Spleen (tissue), 11 donors: ENCODE data around the gene RBM12. TPM values are rescaled to one million over a fixed set of nuclear protein-coding genes. Genes with fewer than 3 reads are reported as not detected.

ENCODE experiments used
- DNase-seq: peaks from one replicate; pipeline ENCODE4 v3.0.0-alpha.2; 2020
- H3K27ac ChIP-seq, 8 donors: fragments of 200-600 bp; sonication (generic) in 7 of 8; 1 replicate in 4 of 8; 2 replicates in 4 of 8; pipeline versions ENCODE4 v1.5.0 to v1.8.0; 2016 to 2021; ENCODE audit warnings: inconsistent platforms in 4 of 8, mild to moderate bottlenecking in 4 of 8, moderate library complexity in 1 of 8
- H3K27me3 ChIP-seq, 7 donors: fragments of 200-600 bp; sonication (generic) in 6 of 7; replicated peaks in 1 of 7; 1 replicate in 4 of 7; 2 replicates in 3 of 7; pipeline versions ENCODE4 v1.5.0 to v1.8.0; 2016 to 2021; ENCODE audit warnings: inconsistent platforms in 3 of 7, mild to moderate bottlenecking in 1 of 7
- H3K36me3 ChIP-seq, 6 donors: fragments of 200-600 bp; sonication (generic) in 5 of 6; 1 replicate in 4 of 6; 2 replicates in 2 of 6; pipeline versions ENCODE4 v1.5.0 to v1.8.0; 2016 to 2021; ENCODE audit warnings: inconsistent platforms in 2 of 6
- H3K4me1 ChIP-seq, 6 donors: fragments of 200-600 bp; sonication (generic) in 5 of 6; 1 replicate in 3 of 6; 2 replicates in 3 of 6; pipeline versions ENCODE4 v1.5.0 to v1.8.0; 2016 to 2021; ENCODE audit warnings: inconsistent platforms in 3 of 6
- H3K4me3 ChIP-seq, 8 donors: fragments of 200-600 bp; sonication (generic) in 7 of 8; 1 replicate in 4 of 8; 2 replicates in 4 of 8; pipeline versions ENCODE4 v1.5.0 to v1.8.0; 2016 to 2021; ENCODE audit warnings: inconsistent platforms in 4 of 8, mild to moderate bottlenecking in 4 of 8, moderate library complexity in 2 of 8
- H3K9me3 ChIP-seq, 8 donors: fragments of 200-600 bp; sonication (generic) in 7 of 8; 1 replicate in 4 of 8; 2 replicates in 4 of 8; pipeline versions ENCODE4 v1.5.0 to v1.8.0; 2016 to 2021; ENCODE audit warnings: inconsistent platforms in 4 of 8
- CTCF ChIP-seq, 11 experiments: fragments of 200-600 bp in 7 of 11; fragments of 450-650 bp in 4 of 11; sonication (generic) in 4 of 11; IDR thresholded peaks in 8 of 11; conservative IDR thresholded peaks in 3 of 11; 1 replicate in 7 of 11; 2 replicates in 4 of 11; pipeline versions ENCODE4 v1.4.0 to v1.8.0; 2016 to 2021; ENCODE audit warnings: antibody characterized with exemption in 11 of 11, inconsistent platforms in 4 of 11, mild to moderate bottlenecking in 1 of 11
- POLR2A ChIP-seq, 3 donors: fragments of 450-650 bp; IDR thresholded peaks; one replicate each; pipeline ENCODE4 v1.5.1; 2017; ENCODE audit warnings: antibody characterized with exemption in 3 of 3, mild to moderate bottlenecking in 1 of 3
- POLR2AphosphoS5 ChIP-seq, 3 donors: sonication (generic); formaldehyde crosslinking; IDR thresholded peaks; one replicate each; pipeline ENCODE4 v1.5.1; 2017; ENCODE audit warnings: antibody characterized with exemption in 3 of 3
- WGBS, 5 donors: extraction: QIAGEN DNeasy Blood & Tissue Kit in 3 of 5; methylation state at CpG; one replicate each; pipeline versions ENCODE4 v1.1.5 to v1.1.7; 2013 to 2018; 5-methylcytosine and 5-hydroxymethylcytosine counted together
- intact Hi-C: fragments of 100-400 bp; cut with DNase I; formaldehyde crosslinking; loops from one replicate; pipeline ENCODE4 v1.15.0; 2023; ENCODE audit warnings: low total_unique reads
- polyA plus RNA-seq, 3 donors: library from polyadenylated mRNA; stranded (reverse); fragments of 200-250 nt; gene quantifications; one replicate each; pipeline ENCODE4 v1.2.1, GENCODE V29; 2013
- total RNA-seq, 7 donors: library from RNA; depleted of rRNA in 3 of 7; stranded (reverse); fragments of >200 nt in 3 of 7; fragmentation: NEBNext Ultra II Directional in 4 of 7; extraction: Animal tissue kit (Norgen Biotek cat#: 25700) in 4 of 7; gene quantifications; one replicate each; pipeline versions ENCODE4 v1.1.0 to v1.2.1, GENCODE V29; 2016 to 2021
- donor health status: healthy with polysubstance abuse.
- donor health status: DM: no; HTN: no; CAD: no; lungs with moderate emphysema.
- donor health status: DM: no; HTN: no; CAD: no.
- donor health status: Bipolar disorder and iron deficiency.
- donor health status: healthy.
- donor health status: DM: no; HTN: no; CAD: no.
- donor health status: DM: yes; HTN: yes; CAD: no.

The RBM12 gene
- total and polyA plus RNA-seq, 10 donors: 10.6 to 100 (median 51.4) TPM

- intact Hi-C loops: no loop called here
- H3K4me1 ChIP-seq: peaks cover 3 to 91% (median 29%) of the 10 kb centered on the region in 6 donors
- no peak overlapping the region for H3K27ac ChIP-seq
- TF ChIP-seq CTCF (IDR thresholded peaks at IDR 0.05 in 8 of 11, conservative IDR thresholded peaks at IDR 0.05 in 3 of 11): no peak
- no peak for TF ChIP-seq POLR2A (IDR thresholded peaks at IDR 0.05)
- TF ChIP-seq POLR2AphosphoS5 (IDR thresholded peaks at IDR 0.05): no peak
- peaks cover 0 to 80% (median 39%) of the 10 kb centered on the region in 6 donors for H3K36me3 ChIP-seq
- no peaks in the 10 kb centered on the region for H3K27me3 ChIP-seq
- H3K9me3 ChIP-seq: no peaks in the 10 kb centered on the region
- H3K4me3 ChIP-seq: no peak overlapping the region
- DNase-seq: no peak
Measured at GRCh38 chr20:35651958-35652357, 12.7 kb downstream of the RBM12 start.

- H3K27ac ChIP-seq: no peak overlapping the region
- H3K27me3 ChIP-seq: no peaks in the 10 kb centered on the region
- intact Hi-C loops: no loop called here
- H3K4me3 ChIP-seq: no peak overlapping the region
- DNase-seq: no peak
- WGBS, 5 donors: 82 to 90% (median 83%) methylated on average over 3 of the region's 3 CpGs
- peaks cover 0 to 70% (median 39%) of the 10 kb centered on the region in 6 donors for H3K36me3 ChIP-seq
- TF ChIP-seq POLR2A (IDR thresholded peaks at IDR 0.05): no peak
- no peak for TF ChIP-seq CTCF (IDR thresholded peaks at IDR 0.05 in 8 of 11, conservative IDR thresholded peaks at IDR 0.05 in 3 of 11)
- no peaks in the 10 kb centered on the region for H3K9me3 ChIP-seq
- H3K4me1 ChIP-seq: peaks cover 0 to 86% (median 19%) of the 10 kb centered on the region in 6 donors
Measured at GRCh38 chr20:35650632-35651031, 14.1 kb downstream of the RBM12 start.

GRCh38 chr20:35648836-35649235, 15.9 kb downstream of the RBM12 start:
- TF ChIP-seq CTCF (IDR thresholded peaks at IDR 0.05 in 8 of 11, conservative IDR thresholded peaks at IDR 0.05 in 3 of 11): no peak
- TF ChIP-seq POLR2A (IDR thresholded peaks at IDR 0.05): no peak
- TF ChIP-seq POLR2AphosphoS5 (IDR thresholded peaks at IDR 0.05): no peak
- intact Hi-C loops: no loop called here
- no peaks in the 10 kb centered on the region for H3K9me3 ChIP-seq
- H3K4me3 ChIP-seq: no peak overlapping the region
- peaks cover 0 to 89% (median 26%) of the 10 kb centered on the region in 6 donors for H3K4me1 ChIP-seq
- DNase-seq: no peak
- peaks cover 0 to 52% (median 22%) of the 10 kb centered on the region in 6 donors for H3K36me3 ChIP-seq
- H3K27ac ChIP-seq: no peak overlapping the region
- no peaks in the 10 kb centered on the region for H3K27me3 ChIP-seq

GRCh38 chr20:35644806-35645205, 19.9 kb downstream of the RBM12 start:
- H3K9me3 ChIP-seq: no peaks in the 10 kb centered on the region
- peak overlapping the region in 1 of 8 donors; percentile 19 for H3K27ac ChIP-seq
- peaks cover 0 to 12% (median 0%) of the 10 kb centered on the region in 6 donors for H3K36me3 ChIP-seq
- no peaks in the 10 kb centered on the region for H3K27me3 ChIP-seq
- no peak for TF ChIP-seq POLR2A (IDR thresholded peaks at IDR 0.05)
- intact Hi-C loops: no loop called here
- WGBS, 5 donors: 83 to 92% (median 87%) methylated on average over 2 of the region's 2 CpGs
- H3K4me1 ChIP-seq: peaks cover 0 to 89% (median 28%) of the 10 kb centered on the region in 6 donors
- no peak overlapping the region for H3K4me3 ChIP-seq
- DNase-seq: no peak

- intact Hi-C loops: no loop called here
- Histone ChIP-seq H3K4me1 (peaks cover 0 to 80% (median 24%) of the 10 kb centered on the region in 6 donors), H3K27me3 (no peaks in the 10 kb centered on the region), H3K9me3 (no peaks in the 10 kb centered on the region), H3K36me3 (peaks cover 0 to 9% (median 0%) of the 10 kb centered on the region in 6 donors), H3K27ac (no peak overlapping the region), H3K4me3 (no peak overlapping the region)
- 91 to 97% (median 95%) methylated on average over 6 to 7 of the region's 7 CpGs for WGBS, 5 donors
- TF ChIP-seq POLR2A (IDR thresholded peaks at IDR 0.05): no peak
- no peak for TF ChIP-seq CTCF (IDR thresholded peaks at IDR 0.05 in 8 of 11, conservative IDR thresholded peaks at IDR 0.05 in 3 of 11)
- TF ChIP-seq POLR2AphosphoS5 (IDR thresholded peaks at IDR 0.05): no peak
- no peak for DNase-seq
Measured at GRCh38 chr20:35643045-35643444, 21.7 kb downstream of the RBM12 start.
